Breast epithelium (tissue), 4 donors: ENCODE data around the gene STAMBPL1. TPM values are rescaled to one million over a fixed set of nuclear protein-coding genes. Genes with fewer than 3 reads are reported as not detected.
"Not testable (repeated sequence)": the region's sequence is repeated elsewhere in the genome, so short reads cannot be mapped to it uniquely, and the experiment has no call there.

Source experiments
- DNase-seq, 2 donors: peaks; one replicate each; pipeline ENCODE4 v3.0.0-alpha.2; 2019; ENCODE audit warnings: low spot score in 2 of 2
- H3K27ac ChIP-seq, 2 donors: fragments of 200-600 bp; sonication (generic) in 1 of 2; one replicate each; pipeline ENCODE4 v1.5.1; 2016 to 2019; ENCODE audit warnings: mild to moderate bottlenecking in 1 of 2
- H3K27me3 ChIP-seq, 2 donors: fragments of 200-600 bp; sonication (generic) in 1 of 2; one replicate each; pipeline versions ENCODE4 v1.5.1 to v1.6.0; 2017 to 2019; ENCODE audit warnings: control low read depth in 1 of 2, mild to moderate bottlenecking in 1 of 2
- H3K36me3 ChIP-seq: fragments of 200-600 bp; one replicate; pipeline ENCODE4 v1.5.1; 2019
- H3K4me1 ChIP-seq, 2 donors: fragments of 200-600 bp; sonication (generic); one replicate each; pipeline ENCODE4 v1.5.1; 2016 to 2019; ENCODE audit warnings: control low read depth in 1 of 2
- H3K4me3 ChIP-seq, 3 donors: fragments of 200-600 bp; sonication (generic); 1 replicate in 2 of 3; 2 replicates in 1 of 3; pipeline ENCODE4 v1.5.1; 2016 to 2019; ENCODE audit warnings: mild to moderate bottlenecking in 3 of 3, moderate library complexity in 2 of 3
- H3K9me3 ChIP-seq, 2 donors: fragments of 200-600 bp; sonication (generic) in 1 of 2; one replicate each; pipeline ENCODE4 v1.5.1; 2016 to 2019; ENCODE audit warnings: control low read depth in 1 of 2
- POLR2A ChIP-seq: fragments of 450-650 bp; IDR thresholded peaks from one replicate; pipeline ENCODE4 v1.6.1; 2016; ENCODE audit warnings: antibody characterized with exemption, mild to moderate bottlenecking, moderate library complexity
- POLR2AphosphoS5 ChIP-seq, 3 donors: sonication (generic); formaldehyde crosslinking; IDR thresholded peaks; one replicate each; pipeline ENCODE4 v1.6.1; 2017; ENCODE audit warnings: antibody characterized with exemption in 3 of 3
- intact Hi-C: fragments of 100-400 bp; cut with DNase I; formaldehyde crosslinking; loops from one replicate; pipeline ENCODE4 v1.15.1; 2023; ENCODE audit warnings: low total_unique reads
- total RNA-seq, 3 donors: library from RNA; depleted of rRNA; stranded (reverse); fragments of >200 nt; gene quantifications; one replicate each; pipeline ENCODE4 v1.1.0, GENCODE V29; 2016
- TF ChIP-seq, protein P1 (sequence below), 3 donors: fragments of 450-650 bp; IDR thresholded peaks; one replicate each; pipeline ENCODE4 v1.5.1; 2016 to 2017; ENCODE audit warnings: antibody characterized with exemption in 3 of 3, mild to moderate bottlenecking in 3 of 3, moderate library complexity in 3 of 3

Gene STAMBPL1
- total RNA-seq, 3 donors from 2014 or later, result 17.1 to 21.0 (median 17.9) TPM

DNA sequence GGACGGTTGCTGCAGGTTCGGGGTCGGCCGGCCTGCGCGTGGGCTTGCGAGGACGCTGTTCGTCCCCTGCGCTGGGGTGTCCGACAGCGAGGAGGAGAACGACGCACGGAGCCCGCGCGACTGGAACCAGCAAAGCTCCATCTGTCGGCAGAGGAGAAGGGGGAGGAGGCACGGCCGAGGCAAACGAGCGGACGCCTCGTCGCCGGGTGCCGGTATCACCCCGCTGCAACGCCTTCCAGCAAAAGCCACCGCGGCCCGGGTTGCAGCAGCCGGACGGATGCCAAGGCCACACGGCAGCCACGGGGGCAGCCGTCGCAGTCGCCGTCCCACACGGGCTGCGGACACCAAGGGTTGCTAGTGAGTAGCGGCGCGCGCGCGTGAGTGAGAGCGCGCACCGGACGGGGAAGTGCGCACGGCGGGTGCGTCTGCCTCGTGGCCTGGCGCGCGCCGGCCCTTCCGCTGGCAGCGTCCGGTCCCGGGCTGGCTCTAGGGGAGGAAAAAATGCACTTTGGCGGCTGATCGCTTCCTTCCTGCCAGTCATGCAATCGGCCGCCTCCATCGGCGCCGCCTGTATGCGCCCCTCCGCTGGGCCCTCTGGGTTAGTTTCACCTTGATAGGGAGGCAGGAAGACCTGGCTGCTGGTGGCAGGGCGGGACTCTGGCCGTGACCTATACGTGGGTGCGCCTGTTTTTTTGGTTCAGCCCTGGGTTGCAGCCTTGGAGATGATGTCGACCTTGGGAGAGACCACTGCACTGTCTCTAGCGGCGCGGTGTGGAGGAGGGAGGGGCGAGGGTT is 434 bp downstream of the STAMBPL1 start:
- Histone ChIP-seq H3K27me3 (no peaks in the 10 kb centered on the region), H3K36me3 (no peaks in the 10 kb centered on the region), H3K27ac (peak overlapping the region; percentile 88 to 94), H3K4me1 (peaks cover 0 to 3% of the 10 kb centered on the region in 2 donors), H3K4me3 (peak overlapping the region; percentile 72 to 95 (median 73)), H3K9me3 (no peaks in the 10 kb centered on the region)
- TF ChIP-seq POLR2A (no peak), POLR2AphosphoS5 (IDR thresholded peaks at IDR 0.05) (peak; percentile 74 to 87 (median 75))
- DNase-seq, result peak; percentile 47 to 66
- intact Hi-C loops, result no loop called here

GRCh38 chr10:88881320-88881719 is 1.3 kb downstream of the STAMBPL1 start:
- H3K4me3 ChIP-seq, result peak overlapping the region; percentile 72 to 95 (median 73)
- H3K36me3 ChIP-seq, result no peaks in the 10 kb centered on the region
- peaks cover 0 to 3% of the 10 kb centered on the region in 2 donors for H3K4me1 ChIP-seq
- no peak for DNase-seq
- H3K27ac ChIP-seq, result peak overlapping the region; percentile 88 to 94
- TF ChIP-seq POLR2A (no peak), POLR2AphosphoS5 (IDR thresholded peaks at IDR 0.05) (no peak)
- TF ChIP-seq, protein P1, sequence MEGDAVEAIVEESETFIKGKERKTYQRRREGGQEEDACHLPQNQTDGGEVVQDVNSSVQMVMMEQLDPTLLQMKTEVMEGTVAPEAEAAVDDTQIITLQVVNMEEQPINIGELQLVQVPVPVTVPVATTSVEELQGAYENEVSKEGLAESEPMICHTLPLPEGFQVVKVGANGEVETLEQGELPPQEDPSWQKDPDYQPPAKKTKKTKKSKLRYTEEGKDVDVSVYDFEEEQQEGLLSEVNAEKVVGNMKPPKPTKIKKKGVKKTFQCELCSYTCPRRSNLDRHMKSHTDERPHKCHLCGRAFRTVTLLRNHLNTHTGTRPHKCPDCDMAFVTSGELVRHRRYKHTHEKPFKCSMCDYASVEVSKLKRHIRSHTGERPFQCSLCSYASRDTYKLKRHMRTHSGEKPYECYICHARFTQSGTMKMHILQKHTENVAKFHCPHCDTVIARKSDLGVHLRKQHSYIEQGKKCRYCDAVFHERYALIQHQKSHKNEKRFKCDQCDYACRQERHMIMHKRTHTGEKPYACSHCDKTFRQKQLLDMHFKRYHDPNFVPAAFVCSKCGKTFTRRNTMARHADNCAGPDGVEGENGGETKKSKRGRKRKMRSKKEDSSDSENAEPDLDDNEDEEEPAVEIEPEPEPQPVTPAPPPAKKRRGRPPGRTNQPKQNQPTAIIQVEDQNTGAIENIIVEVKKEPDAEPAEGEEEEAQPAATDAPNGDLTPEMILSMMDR (IDR thresholded peaks at IDR 0.05), result no peak
- H3K9me3 ChIP-seq, result no peaks in the 10 kb centered on the region
- intact Hi-C loops, result no loop called here
- H3K27me3 ChIP-seq, result no peaks in the 10 kb centered on the region

DNA sequence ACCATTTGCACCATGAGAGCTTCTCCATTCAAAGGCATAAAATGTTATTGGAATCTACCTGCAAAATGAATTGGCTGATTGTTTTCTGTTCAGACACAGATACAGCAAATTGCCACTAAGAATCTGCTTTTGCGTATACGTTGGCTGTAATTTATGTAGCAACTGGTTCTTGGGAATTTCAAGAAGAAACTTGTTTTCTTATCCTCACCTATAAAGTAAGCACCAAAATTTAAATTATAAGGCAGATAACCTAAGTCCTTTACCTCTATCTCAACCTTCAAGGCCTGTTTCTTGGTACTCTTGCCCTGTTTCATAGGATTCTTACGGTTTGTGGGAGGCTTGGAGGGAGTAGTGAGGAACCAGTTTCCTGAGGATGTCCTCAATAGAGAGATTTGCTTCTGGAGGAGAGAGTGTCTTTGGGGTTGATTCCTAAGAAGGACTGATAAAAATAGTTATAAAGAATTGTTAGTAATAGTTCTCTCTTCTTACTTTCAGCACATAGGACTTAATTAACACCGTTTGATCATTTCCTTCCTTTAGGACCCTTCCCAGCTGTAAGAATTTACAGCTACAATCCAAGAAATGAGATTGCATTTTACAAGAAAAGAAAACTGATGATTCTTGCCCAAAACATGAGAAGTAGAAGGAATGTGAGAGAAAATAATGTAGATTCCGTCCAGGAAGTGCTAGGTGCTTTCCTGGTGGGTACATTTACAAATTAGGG is 2.0 kb downstream of the STAMBPL1 start:
- peak overlapping the region; percentile 40 to 94 for H3K27ac ChIP-seq
- TF ChIP-seq POLR2AphosphoS5 (IDR thresholded peaks at IDR 0.05) (no peak), POLR2A (no peak)
- TF ChIP-seq, protein P1 (IDR thresholded peaks at IDR 0.05), result no peak
- intact Hi-C loops, result no loop called here
- no peak for DNase-seq
- H3K9me3 ChIP-seq, result no peaks in the 10 kb centered on the region
- H3K36me3 ChIP-seq, result no peaks in the 10 kb centered on the region
- H3K27me3 ChIP-seq, result no peaks in the 10 kb centered on the region
- no peak overlapping the region for H3K4me3 ChIP-seq
- H3K4me1 ChIP-seq, result peaks cover 0 to 3% of the 10 kb centered on the region in 2 donors

- H3K36me3 ChIP-seq, H3K4me1 ChIP-seq, H3K4me3 ChIP-seq, intact Hi-C loops, DNase-seq, H3K27me3 ChIP-seq, H3K9me3 ChIP-seq: not testable (repeated sequence)
- H3K27ac ChIP-seq, result peak overlapping the region; percentile 40 to 94
These were observed 2.8 kb downstream of the STAMBPL1 start for GRCh38 chr10:88882646-88883447.

GRCh38 chr10:88883448-88883809 is 3.4 kb downstream of the STAMBPL1 start:
- peaks cover 0 to 3% of the 10 kb centered on the region in 2 donors for H3K4me1 ChIP-seq
- DNase-seq, result no peak
- no peaks in the 10 kb centered on the region for H3K36me3 ChIP-seq
- no peak overlapping the region for H3K4me3 ChIP-seq
- no peaks in the 10 kb centered on the region for H3K27me3 ChIP-seq
- intact Hi-C loops, result no loop called here
- TF ChIP-seq POLR2AphosphoS5 (IDR thresholded peaks at IDR 0.05) (no peak), POLR2A (no peak)
- TF ChIP-seq, protein P1 (IDR thresholded peaks at IDR 0.05), result no peak
- H3K9me3 ChIP-seq, result no peaks in the 10 kb centered on the region
- no peak overlapping the region for H3K27ac ChIP-seq
